T-helper 1 cell treated with Interleukin-12 subunit alpha and Interleukin-12 subunit beta and Interleukin-4 antibody, amounts not matched to agents 30 ng/mL and 1 ng/mL, for 36 hours (primary cell): ENCODE data around the gene CKLF. TPM values are rescaled to one million over a fixed set of nuclear protein-coding genes. Genes with fewer than 3 reads are reported as not detected.

ENCODE experiments used
- intact Hi-C: fragments of 100-400 bp; cut with micrococcal nuclease; formaldehyde crosslinking; loops from one replicate; pipeline ENCODE4 v1.15.1; 2024
- total RNA-seq: library from RNA; stranded (reverse); gene quantifications from 2 replicates; pipeline ENCODE4 v1.2.3, GENCODE V29; 2022

CKLF gene
- total RNA-seq, 1 donor from 2014 or later: 253 TPM

GRCh38 chr16:66612422-66612821 is 60.0 kb downstream of the CKLF start:
- intact Hi-C loops: no loop called here

- intact Hi-C loops: no loop called here
Measured at GRCh38 chr16:66614161-66614802, 61.9 kb downstream of the CKLF start.

Other genes with a start within 250 kb of the CKLF start
- gene CDH5, start 185.9 kb upstream of the CKLF start, total RNA-seq: not detected in 2 replicates
- 0.10 TPM in 1 of 2 replicates, not detected in the other for gene BEAN1, start 125.3 kb upstream of the CKLF start, total RNA-seq
- gene TK2, start 2.5 kb upstream of the CKLF start, total RNA-seq: 17.6 and 21.7 TPM in 2 replicates
- gene CMTM1, start 13.9 kb downstream of the CKLF start, total RNA-seq: 33.5 and 35.1 TPM in 2 replicates
- 3.1 and 3.4 TPM in 2 replicates for gene CMTM2, start 26.9 kb downstream of the CKLF start, total RNA-seq
- gene CMTM3, start 52.1 kb downstream of the CKLF start, total RNA-seq: 131 and 135 TPM in 2 replicates
- gene CMTM4, start 144.2 kb downstream of the CKLF start, total RNA-seq: 1.1 and 1.4 TPM in 2 replicates
- gene DYNC1LI2, start 199.0 kb downstream of the CKLF start, total RNA-seq: 80.2 and 87.0 TPM in 2 replicates
- gene TERB1, start 249.0 kb downstream of the CKLF start, total RNA-seq: 0.17 TPM in 1 of 2 replicates, not detected in the other